ENCODE results near the gene TBRG1.

DNA sequence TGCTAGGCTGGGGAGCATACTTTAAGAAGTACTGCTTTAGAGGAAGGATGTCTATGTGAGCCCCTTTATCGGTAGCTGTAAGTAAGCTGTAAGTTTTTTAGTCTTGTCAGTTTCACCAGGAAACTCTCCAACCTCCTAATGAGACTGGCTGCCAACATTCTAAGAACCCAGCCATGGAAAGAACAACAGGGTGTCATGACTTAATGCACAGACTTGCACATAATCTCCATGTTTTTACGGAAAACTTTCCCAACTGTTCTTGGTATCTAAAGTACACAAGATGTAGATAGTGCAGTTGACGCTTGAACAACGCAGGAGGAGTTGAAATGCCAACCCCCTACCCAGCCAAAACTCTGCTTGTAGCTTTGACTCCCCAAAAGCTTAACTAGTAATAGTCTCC lies 43.9 kb upstream of the TBRG1 start:
- TF ChIP-seq, protein P1, sequence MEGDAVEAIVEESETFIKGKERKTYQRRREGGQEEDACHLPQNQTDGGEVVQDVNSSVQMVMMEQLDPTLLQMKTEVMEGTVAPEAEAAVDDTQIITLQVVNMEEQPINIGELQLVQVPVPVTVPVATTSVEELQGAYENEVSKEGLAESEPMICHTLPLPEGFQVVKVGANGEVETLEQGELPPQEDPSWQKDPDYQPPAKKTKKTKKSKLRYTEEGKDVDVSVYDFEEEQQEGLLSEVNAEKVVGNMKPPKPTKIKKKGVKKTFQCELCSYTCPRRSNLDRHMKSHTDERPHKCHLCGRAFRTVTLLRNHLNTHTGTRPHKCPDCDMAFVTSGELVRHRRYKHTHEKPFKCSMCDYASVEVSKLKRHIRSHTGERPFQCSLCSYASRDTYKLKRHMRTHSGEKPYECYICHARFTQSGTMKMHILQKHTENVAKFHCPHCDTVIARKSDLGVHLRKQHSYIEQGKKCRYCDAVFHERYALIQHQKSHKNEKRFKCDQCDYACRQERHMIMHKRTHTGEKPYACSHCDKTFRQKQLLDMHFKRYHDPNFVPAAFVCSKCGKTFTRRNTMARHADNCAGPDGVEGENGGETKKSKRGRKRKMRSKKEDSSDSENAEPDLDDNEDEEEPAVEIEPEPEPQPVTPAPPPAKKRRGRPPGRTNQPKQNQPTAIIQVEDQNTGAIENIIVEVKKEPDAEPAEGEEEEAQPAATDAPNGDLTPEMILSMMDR (IDR thresholded peaks at IDR 0.05; ENCODE audit: insufficient read depth, low read length) = no peak
- TF ChIP-seq, protein P2, sequence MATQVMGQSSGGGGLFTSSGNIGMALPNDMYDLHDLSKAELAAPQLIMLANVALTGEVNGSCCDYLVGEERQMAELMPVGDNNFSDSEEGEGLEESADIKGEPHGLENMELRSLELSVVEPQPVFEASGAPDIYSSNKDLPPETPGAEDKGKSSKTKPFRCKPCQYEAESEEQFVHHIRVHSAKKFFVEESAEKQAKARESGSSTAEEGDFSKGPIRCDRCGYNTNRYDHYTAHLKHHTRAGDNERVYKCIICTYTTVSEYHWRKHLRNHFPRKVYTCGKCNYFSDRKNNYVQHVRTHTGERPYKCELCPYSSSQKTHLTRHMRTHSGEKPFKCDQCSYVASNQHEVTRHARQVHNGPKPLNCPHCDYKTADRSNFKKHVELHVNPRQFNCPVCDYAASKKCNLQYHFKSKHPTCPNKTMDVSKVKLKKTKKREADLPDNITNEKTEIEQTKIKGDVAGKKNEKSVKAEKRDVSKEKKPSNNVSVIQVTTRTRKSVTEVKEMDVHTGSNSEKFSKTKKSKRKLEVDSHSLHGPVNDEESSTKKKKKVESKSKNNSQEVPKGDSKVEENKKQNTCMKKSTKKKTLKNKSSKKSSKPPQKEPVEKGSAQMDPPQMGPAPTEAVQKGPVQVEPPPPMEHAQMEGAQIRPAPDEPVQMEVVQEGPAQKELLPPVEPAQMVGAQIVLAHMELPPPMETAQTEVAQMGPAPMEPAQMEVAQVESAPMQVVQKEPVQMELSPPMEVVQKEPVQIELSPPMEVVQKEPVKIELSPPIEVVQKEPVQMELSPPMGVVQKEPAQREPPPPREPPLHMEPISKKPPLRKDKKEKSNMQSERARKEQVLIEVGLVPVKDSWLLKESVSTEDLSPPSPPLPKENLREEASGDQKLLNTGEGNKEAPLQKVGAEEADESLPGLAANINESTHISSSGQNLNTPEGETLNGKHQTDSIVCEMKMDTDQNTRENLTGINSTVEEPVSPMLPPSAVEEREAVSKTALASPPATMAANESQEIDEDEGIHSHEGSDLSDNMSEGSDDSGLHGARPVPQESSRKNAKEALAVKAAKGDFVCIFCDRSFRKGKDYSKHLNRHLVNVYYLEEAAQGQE (IDR thresholded peaks at IDR 0.05; ENCODE audit: insufficient replicate concordance, low read depth) = no peak
- TF ChIP-seq POLR2AphosphoS5 (IDR thresholded peaks at IDR 0.05; ENCODE audit: low read depth) = no peak

Data from HL-60 (cell line).